NCI-H128 (cell line): ENCODE results near the gene TRUB2.

Experiments
- DNase-seq: peaks from one replicate; lab custom pipeline; 2025; ENCODE audit not compliant: unreplicated experiment; lab: John Stamatoyannopoulos, UW

The TRUB2 gene

GRCh38 chr9:128271112-128271511 lies 51.1 kb downstream of the TRUB2 start:
- DNase-seq = no peak

GRCh38 chr9:128266868-128267590 lies 55.2 kb downstream of the TRUB2 start:
- no peak for DNase-seq

GRCh38 chr9:128265348-128265847 lies 56.8 kb downstream of the TRUB2 start:
- DNase-seq = no peak

DNA sequence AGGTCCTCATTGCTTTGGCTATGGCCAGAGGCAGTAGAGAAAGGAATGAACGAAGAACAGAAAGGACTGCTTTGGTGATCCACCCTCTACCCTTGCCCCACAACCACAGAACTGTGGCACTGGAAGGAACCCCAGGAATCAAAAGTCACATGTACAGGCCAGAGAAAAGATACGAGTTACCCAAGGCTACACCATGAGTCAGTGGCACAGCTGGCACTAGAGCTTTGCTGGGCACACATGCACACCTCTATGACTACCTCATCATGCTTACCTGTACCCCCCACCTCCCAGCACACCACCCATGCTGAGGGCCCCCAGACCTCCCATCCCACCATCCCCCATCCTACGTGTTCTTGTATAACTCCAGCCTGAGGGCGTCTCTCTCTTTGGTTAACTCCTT lies 59.6 kb downstream of the TRUB2 start:
- no peak for DNase-seq

GRCh38 chr9:128260340-128260739 lies 61.9 kb downstream of the TRUB2 start:
- DNase-seq = no peak

GRCh38 chr9:128259156-128259555 lies 63.1 kb downstream of the TRUB2 start:
- no peak for DNase-seq

- DNase-seq = no peak
Measured at GRCh38 chr9:128258326-128258725, 63.9 kb downstream of the TRUB2 start.

DNA sequence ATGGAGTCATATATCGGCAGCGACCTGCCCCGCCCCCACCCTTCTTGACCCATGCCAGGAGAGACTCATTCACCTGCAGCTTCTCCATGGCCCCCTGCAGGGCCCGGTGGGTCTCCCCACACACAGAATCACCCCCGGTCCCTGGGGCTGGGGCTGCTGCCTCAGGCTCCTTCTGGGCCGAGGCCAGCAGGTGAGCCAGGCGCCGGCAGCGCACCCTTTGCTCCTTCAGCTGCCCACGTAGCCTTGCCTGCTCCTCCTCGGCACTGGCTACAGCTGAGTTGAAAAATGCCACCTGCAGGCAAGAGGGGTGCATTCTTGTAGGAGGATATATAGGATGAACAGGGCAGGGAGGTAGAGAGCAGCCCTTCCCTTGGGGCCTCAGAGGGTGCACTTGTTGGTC lies 64.3 kb downstream of the TRUB2 start:
- no peak for DNase-seq

GRCh38 chr9:128257086-128257825 lies 65.0 kb downstream of the TRUB2 start:
- peak; percentile 29 for DNase-seq
